HL-60 (cell line): ENCODE results near the gene IPPK.

Source experiments
- DNase-seq, 2 experiments: peaks; one replicate each; pipeline ENCODE4 v3.0.0-alpha.2; 2010 to 2020; ENCODE audit warnings: low read depth in 1 of 2, low spot score in 1 of 2
- H3K27ac ChIP-seq: fragments of 250-450 bp; sonication (Bioruptor Pico); replicated peaks from 2 replicates; pipeline ENCODE4 v1.5.1; 2020; ENCODE audit warnings: mild to moderate bottlenecking, moderate library complexity
- H3K27me3 ChIP-seq: fragments of 250-450 bp; sonication (Bioruptor Pico); 2 replicates; pipeline ENCODE4 v1.5.1; 2021; ENCODE audit warnings: mild to moderate bottlenecking, moderate library complexity; ENCODE audit not compliant: insufficient read depth, poor library complexity, severe bottlenecking
- H3K4me3 ChIP-seq: replicated peaks from 2 replicates; pipeline ENCODE4 v1.5.1; 2011; ENCODE audit warnings: mild to moderate bottlenecking, control low read depth, low read length; ENCODE audit not compliant: insufficient read depth
- CTCF ChIP-seq: IDR thresholded peaks from one replicate; pipeline ENCODE4 v1.5.1; 2011; ENCODE audit warnings: low read length, control low read depth, inconsistent platforms; ENCODE audit not compliant: insufficient read depth
- GABPA ChIP-seq: IDR thresholded peaks from 2 replicates; pipeline ENCODE4 v1.6.1; 2012; ENCODE audit warnings: low read depth
- POLR2AphosphoS5 ChIP-seq: IDR thresholded peaks from 2 replicates; pipeline ENCODE4 v1.6.1; 2012; ENCODE audit warnings: low read depth
- REST ChIP-seq: IDR thresholded peaks from 2 replicates; pipeline ENCODE4 v1.6.1; 2012; ENCODE audit warnings: low read depth; ENCODE audit not compliant: insufficient replicate concordance
- SPI1 ChIP-seq: IDR thresholded peaks from 2 replicates; pipeline ENCODE4 v1.6.1; 2012; ENCODE audit warnings: low read depth, mild to moderate bottlenecking, borderline replicate concordance

IPPK gene

GRCh38 chr9:92658176-92658575, 11.8 kb downstream of the IPPK start:
- Histone ChIP-seq H3K27ac (no peak overlapping the region), H3K4me3 (no peak overlapping the region), H3K27me3 (no peaks in the 10 kb centered on the region)
- no peak for TF ChIP-seq REST
- TF ChIP-seq POLR2AphosphoS5: no peak
- TF ChIP-seq SPI1: no peak
- no peak for TF ChIP-seq GABPA
- TF ChIP-seq CTCF: no peak
- no peak for DNase-seq

GRCh38 chr9:92657296-92658094, 12.4 kb downstream of the IPPK start:
- DNase-seq: no peak
- Histone ChIP-seq H3K27me3 (no peaks in the 10 kb centered on the region), H3K4me3 (no peak overlapping the region), H3K27ac (no peak overlapping the region)
- TF ChIP-seq REST (no peak), GABPA (no peak), CTCF (no peak), POLR2AphosphoS5 (no peak), SPI1 (no peak)

- TF ChIP-seq SPI1: no peak
- TF ChIP-seq POLR2AphosphoS5: no peak
- no peak for TF ChIP-seq GABPA
- TF ChIP-seq CTCF: no peak
- H3K27me3 ChIP-seq: no peaks in the 10 kb centered on the region
- no peak overlapping the region for H3K27ac ChIP-seq
- no peak for DNase-seq
- no peak overlapping the region for H3K4me3 ChIP-seq
Measured at GRCh38 chr9:92656537-92656925, 13.4 kb downstream of the IPPK start.
